Keratinocyte (primary cell): ENCODE results near the gene SOX10. TPM values are rescaled to one million over a fixed set of nuclear protein-coding genes. Genes with fewer than 3 reads are reported as not detected.

Experiments used
- DNase-seq: peaks from one replicate; pipeline ENCODE4 v3.0.0-alpha.2; 2011; ENCODE audit warnings: low read depth, missing footprints, low spot score
- FAIRE-seq: peaks from 2 replicates; lab custom pipeline; 2011; peaks lifted over from hg19 to GRCh38; lab: Jason Lieb, UNC
- H2AFZ ChIP-seq: 2 replicates; pipeline ENCODE4 v1.6.0; 2012; ENCODE audit warnings: low read length, control low read depth, inconsistent platforms; ENCODE audit not compliant: control insufficient read depth
- H3K27ac ChIP-seq: 2 replicates; pipeline ENCODE4 v1.5.1; 2011; ENCODE audit warnings: low read length; ENCODE audit not compliant: control insufficient read depth, insufficient read depth
- H3K27me3 ChIP-seq: 3 replicates; pipeline ENCODE4 v1.6.0; 2011; ENCODE audit warnings: low read length; ENCODE audit not compliant: control insufficient read depth, insufficient read depth; ENCODE audit errors: extremely low read depth
- H3K36me3 ChIP-seq, 2 experiments: 2 replicates in 1 of 2; 3 replicates in 1 of 2; pipeline ENCODE4 v1.5.1; 2011; ENCODE audit warnings: low read length in 2 of 2, mild to moderate bottlenecking in 1 of 2; ENCODE audit not compliant: control insufficient read depth in 2 of 2, insufficient read depth in 2 of 2; ENCODE audit errors: extremely low read depth in 1 of 2
- H3K4me1 ChIP-seq: 3 replicates; pipeline ENCODE4 v1.5.1; 2011; ENCODE audit warnings: low read length; ENCODE audit not compliant: control insufficient read depth, insufficient read depth; ENCODE audit errors: extremely low read depth
- H3K4me2 ChIP-seq: 3 replicates; pipeline ENCODE4 v1.6.0; 2011; ENCODE audit warnings: low read depth, low read length; ENCODE audit not compliant: control insufficient read depth, insufficient read depth; ENCODE audit errors: extremely low read depth
- H3K4me3 ChIP-seq, 3 experiments: fragments of 200-600 bp in 1 of 3; sonication (generic) in 1 of 3; 2 replicates in 2 of 3; 3 replicates in 1 of 3; pipeline ENCODE4 v1.5.1; 2011 to 2016; ENCODE audit warnings: low read length in 3 of 3, mild to moderate bottlenecking in 3 of 3, control low read depth in 2 of 3, inconsistent platforms in 1 of 3, low read depth in 1 of 3, mixed read lengths in 1 of 3, mixed run types in 1 of 3, moderate library complexity in 1 of 3; ENCODE audit not compliant: control insufficient read depth in 2 of 3, insufficient read depth in 2 of 3; ENCODE audit errors: extremely low read depth in 1 of 3
- H3K79me2 ChIP-seq: 2 replicates; pipeline ENCODE4 v1.6.0; 2012; ENCODE audit warnings: low read length; ENCODE audit not compliant: control insufficient read depth, insufficient read depth
- H3K9ac ChIP-seq: 3 replicates; pipeline ENCODE4 v1.6.0; 2011; ENCODE audit warnings: low read length; ENCODE audit not compliant: control insufficient read depth, insufficient read depth; ENCODE audit errors: extremely low read depth
- H3K9me1 ChIP-seq: 3 replicates; pipeline ENCODE4 v1.6.0; 2011; ENCODE audit warnings: low read length; ENCODE audit not compliant: control insufficient read depth, insufficient read depth; ENCODE audit errors: extremely low read depth
- H3K9me3 ChIP-seq: 2 replicates; pipeline ENCODE4 v1.5.1; 2012; ENCODE audit warnings: low read depth, low read length; ENCODE audit not compliant: control insufficient read depth
- H4K20me1 ChIP-seq: 3 replicates; pipeline ENCODE4 v1.6.0; 2011; ENCODE audit warnings: low read length; ENCODE audit not compliant: control insufficient read depth, insufficient read depth; ENCODE audit errors: extremely low read depth
- EZH2 ChIP-seq: IDR thresholded peaks from one replicate; pipeline ENCODE4 v1.6.1; 2012; ENCODE audit warnings: inconsistent platforms, mild to moderate bottlenecking, low read length, moderate library complexity
- dilution Hi-C: fragments of 300-500 bp; cut with MboI; formaldehyde crosslinking; loops from one replicate; pipeline ENCODE4 v1.7.0; 2020; ENCODE audit warnings: low sequenced_read_pairs; ENCODE audit not compliant: extremely low pct_ligation_motif_present
- polyA plus RNA-seq, 5 experiments: library from polyadenylated mRNA; depleted of rRNA in 3 of 5; stranded (reverse) in 3 of 5; stranded (forward) in 1 of 5; unstranded in 1 of 5; fragments of >200 nt; gene quantifications; 1 replicate in 1 of 5; 2 replicates in 3 of 5; 3 replicates in 1 of 5; pipeline versions ENCODE4 v1.2.1 to v1.2.3, GENCODE V29; 2011 to 2012; ENCODE audit warnings: missing spikeins in 2 of 5, low read depth in 1 of 5, low replicate concordance in 1 of 5
- TF ChIP-seq, protein P1 (sequence below), 3 experiments: IDR thresholded peaks in 1 of 3; conservative IDR thresholded peaks in 1 of 3; optimal IDR thresholded peaks in 1 of 3; 2 replicates in 2 of 3; 3 replicates in 1 of 3; pipeline versions ENCODE3 to v1.5.1; 2011; ENCODE audit warnings: low read length in 3 of 3, mild to moderate bottlenecking in 3 of 3, moderate library complexity in 2 of 3, control low read depth in 1 of 3, inconsistent platforms in 1 of 3; ENCODE audit not compliant: insufficient read depth in 2 of 3; ENCODE audit errors: extremely low read depth in 1 of 3

Gene SOX10
- polyA plus RNA-seq, 1 donor (not counting 4 experiments of a cell fraction or from before 2014, with no cell fraction given), result not detected

- H4K20me1 ChIP-seq, result no peaks in the 10 kb centered on the region
- no peak overlapping the region for H2AFZ ChIP-seq
- no peaks in the 10 kb centered on the region for H3K27me3 ChIP-seq
- peaks cover 35 to 49% of the 10 kb centered on the region in 2 experiments for H3K36me3 ChIP-seq
- no peak for FAIRE-seq
- no peak overlapping the region for H3K27ac ChIP-seq
- H3K9ac ChIP-seq, result no peak overlapping the region
- dilution Hi-C loops, result no loop called here
- TF ChIP-seq, protein P1, sequence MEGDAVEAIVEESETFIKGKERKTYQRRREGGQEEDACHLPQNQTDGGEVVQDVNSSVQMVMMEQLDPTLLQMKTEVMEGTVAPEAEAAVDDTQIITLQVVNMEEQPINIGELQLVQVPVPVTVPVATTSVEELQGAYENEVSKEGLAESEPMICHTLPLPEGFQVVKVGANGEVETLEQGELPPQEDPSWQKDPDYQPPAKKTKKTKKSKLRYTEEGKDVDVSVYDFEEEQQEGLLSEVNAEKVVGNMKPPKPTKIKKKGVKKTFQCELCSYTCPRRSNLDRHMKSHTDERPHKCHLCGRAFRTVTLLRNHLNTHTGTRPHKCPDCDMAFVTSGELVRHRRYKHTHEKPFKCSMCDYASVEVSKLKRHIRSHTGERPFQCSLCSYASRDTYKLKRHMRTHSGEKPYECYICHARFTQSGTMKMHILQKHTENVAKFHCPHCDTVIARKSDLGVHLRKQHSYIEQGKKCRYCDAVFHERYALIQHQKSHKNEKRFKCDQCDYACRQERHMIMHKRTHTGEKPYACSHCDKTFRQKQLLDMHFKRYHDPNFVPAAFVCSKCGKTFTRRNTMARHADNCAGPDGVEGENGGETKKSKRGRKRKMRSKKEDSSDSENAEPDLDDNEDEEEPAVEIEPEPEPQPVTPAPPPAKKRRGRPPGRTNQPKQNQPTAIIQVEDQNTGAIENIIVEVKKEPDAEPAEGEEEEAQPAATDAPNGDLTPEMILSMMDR (optimal IDR thresholded peaks at IDR 0.05 in 1 of 3, IDR thresholded peaks at IDR 0.05 in 1 of 3, conservative IDR thresholded peaks at IDR 0.05 in 1 of 3; ENCODE audit: extremely low read depth in 1 of 3, insufficient read depth in 2 of 3, low read length in 3 of 3), result no peak
- TF ChIP-seq EZH2, result no peak
- H3K4me1 ChIP-seq, result no peaks in the 10 kb centered on the region
- H3K9me1 ChIP-seq, result no peaks in the 10 kb centered on the region
- H3K4me2 ChIP-seq, result no peak overlapping the region
- no peaks in the 10 kb centered on the region for H3K9me3 ChIP-seq
- DNase-seq, result no peak
- H3K4me3 ChIP-seq, result no peak overlapping the region
- no peaks in the 10 kb centered on the region for H3K79me2 ChIP-seq
These were observed 23.3 kb downstream of the SOX10 start for GRCh38 chr22:37961062-37961461.

GRCh38 chr22:37959231-37959825 is 25.0 kb downstream of the SOX10 start:
- Histone ChIP-seq H2AFZ (no peak overlapping the region), H3K27me3 (no peaks in the 10 kb centered on the region), H3K79me2 (peaks cover 11% of the 10 kb centered on the region), H3K9ac (no peak overlapping the region), H3K27ac (no peak overlapping the region), H3K9me1 (peaks cover 4% of the 10 kb centered on the region), H3K9me3 (no peaks in the 10 kb centered on the region), H3K4me3 (no peak overlapping the region), H3K4me2 (no peak overlapping the region), H4K20me1 (no peaks in the 10 kb centered on the region), H3K4me1 (peaks cover 7% of the 10 kb centered on the region), H3K36me3 (peaks cover 35 to 39% of the 10 kb centered on the region in 2 experiments)
- TF ChIP-seq EZH2, result no peak
- TF ChIP-seq, protein P1 (optimal IDR thresholded peaks at IDR 0.05 in 1 of 3, IDR thresholded peaks at IDR 0.05 in 1 of 3, conservative IDR thresholded peaks at IDR 0.05 in 1 of 3; ENCODE audit: extremely low read depth in 1 of 3, insufficient read depth in 2 of 3, low read length in 3 of 3), result no peak
- DNase-seq, result no peak
- dilution Hi-C loops, result no loop called here
- FAIRE-seq, result no peak
